H1 (cell line): ENCODE measurements around the gene ABTB1. TPM values are rescaled to one million over a fixed set of nuclear protein-coding genes. Genes with fewer than 3 reads are reported as not detected.

Experiments
- CTCF ChIA-PET: fragments of 300-600 bp; sonication (Branson Sonifier 250); formaldehyde crosslinking; loops from one replicate; lab custom pipeline; 2021; ENCODE audit not compliant: partially characterized antibody; lab: Charles Lee
- POLR2A ChIA-PET: fragments of 300-600 bp; sonication (Branson Sonifier 250); formaldehyde crosslinking; loops from one replicate; lab custom pipeline; 2021; ENCODE audit warnings: inconsistent platforms; ENCODE audit not compliant: partially characterized antibody; lab: Charles Lee
- DNase-seq, 2 experiments: peaks; one replicate each; pipeline versions ENCODE4 v3.0.0 to v3.0.0-alpha.2; 2010 to 2022; ENCODE audit warnings: low spot score in 2 of 2, low read depth in 1 of 2, mixed read lengths in 1 of 2
- FAIRE-seq: peaks from 2 replicates; lab custom pipeline; 2011; peaks lifted over from hg19 to GRCh38; lab: Jason Lieb, UNC
- H2AFZ ChIP-seq: 2 replicates; pipeline ENCODE4 v1.8.1; 2012; ENCODE audit warnings: low read length, inconsistent platforms
- H2AK5ac ChIP-seq: 2 replicates; pipeline ENCODE4 v1.6.1; 2013; ENCODE audit warnings: low read depth, low read length
- H2BK120ac ChIP-seq: replicated peaks from 2 replicates; pipeline ENCODE3; 2013; ENCODE audit warnings: low read depth, low read length, inconsistent platforms
- H2BK12ac ChIP-seq: 2 replicates; pipeline ENCODE4 v1.6.1; 2013; ENCODE audit warnings: low read depth, low read length
- H2BK15ac ChIP-seq: 2 replicates; pipeline ENCODE4 v1.6.1; 2013; ENCODE audit warnings: low read length
- H2BK20ac ChIP-seq: 2 replicates; pipeline ENCODE4 v1.6.1; 2013; ENCODE audit warnings: low read length
- H2BK5ac ChIP-seq: 2 replicates; pipeline ENCODE4 v1.6.1; 2013; ENCODE audit warnings: low read depth, low read length
- H3K14ac ChIP-seq: 2 replicates; pipeline ENCODE4 v1.6.1; 2013; ENCODE audit warnings: inconsistent platforms; ENCODE audit not compliant: insufficient read length
- H3K18ac ChIP-seq: 2 replicates; pipeline ENCODE4 v1.6.1; 2013; ENCODE audit warnings: low read length; ENCODE audit errors: extremely low read depth
- H3K23ac ChIP-seq: 2 replicates; pipeline ENCODE4 v1.6.1; 2013; ENCODE audit warnings: inconsistent platforms; ENCODE audit not compliant: insufficient read length
- H3K23me2 ChIP-seq: 2 replicates; pipeline ENCODE4 v1.6.1; 2013; ENCODE audit warnings: low read depth, low read length
- H3K27ac ChIP-seq: 2 replicates; pipeline ENCODE4 v1.6.1; 2011; ENCODE audit warnings: low read depth, low read length, inconsistent platforms
- H3K27me3 ChIP-seq, 4 experiments: replicated peaks in 1 of 4; 1 replicate in 1 of 4; 2 replicates in 3 of 4; pipeline versions ENCODE4 v1.6.1 to v1.8.1; 2011 to 2013; ENCODE audit warnings: low read length in 3 of 4, mild to moderate bottlenecking in 3 of 4, inconsistent platforms in 2 of 4, mixed read lengths in 2 of 4, moderate library complexity in 1 of 4; ENCODE audit not compliant: control insufficient read depth in 3 of 4, insufficient read depth in 3 of 4; ENCODE audit errors: extremely low read depth in 1 of 4
- H3K36me3 ChIP-seq, 4 experiments: 2 replicates each; pipeline versions ENCODE4 v1.6.1 to v1.8.1; 2011 to 2013; ENCODE audit warnings: mild to moderate bottlenecking in 4 of 4, low read length in 3 of 4, moderate library complexity in 2 of 4, control low read depth in 1 of 4, inconsistent platforms in 1 of 4; ENCODE audit not compliant: insufficient read depth in 4 of 4, control insufficient read depth in 2 of 4
- H3K4ac ChIP-seq: replicated peaks from 2 replicates; pipeline ENCODE3; 2013; ENCODE audit warnings: low read length, low read depth, mixed read lengths, inconsistent platforms; ENCODE audit not compliant: insufficient read length
- H3K4me1 ChIP-seq, 4 experiments: replicated peaks in 1 of 4; 1 replicate in 1 of 4; 2 replicates in 3 of 4; pipeline versions ENCODE4 v1.6.1 to v1.8.1; 2011 to 2013; ENCODE audit warnings: low read length in 3 of 4, inconsistent platforms in 2 of 4, mixed read lengths in 1 of 4; ENCODE audit not compliant: insufficient read depth in 4 of 4, control insufficient read depth in 3 of 4
- H3K4me2 ChIP-seq, 2 experiments: 2 replicates each; pipeline versions ENCODE4 v1.6.1 to v1.8.1; 2011 to 2013; ENCODE audit warnings: low read depth in 2 of 2, low read length in 2 of 2, control low read depth in 1 of 2, inconsistent platforms in 1 of 2, mild to moderate bottlenecking in 1 of 2; ENCODE audit not compliant: insufficient read depth in 1 of 2
- H3K4me3 ChIP-seq, 4 experiments: fragments of 200-600, 300-600 bp in 1 of 4; sonication (generic), shearing (Covaris generic), sonication (Bioruptor Twin) in 1 of 4; 2 replicates each; pipeline versions ENCODE4 v1.5.1 to v1.8.1; 2011 to 2016; ENCODE audit warnings: low read length in 4 of 4, low read depth in 3 of 4, control low read depth in 2 of 4, inconsistent platforms in 2 of 4, mild to moderate bottlenecking in 2 of 4, mixed read lengths in 1 of 4, moderate library complexity in 1 of 4; ENCODE audit not compliant: insufficient read depth in 2 of 4; ENCODE audit errors: extremely low read depth in 1 of 4
- H3K56ac ChIP-seq: replicated peaks from 2 replicates; pipeline ENCODE3; 2013; ENCODE audit warnings: low read depth, mild to moderate bottlenecking, mixed read lengths, low read length, inconsistent platforms; ENCODE audit not compliant: insufficient read length
- H3K79me1 ChIP-seq: 2 replicates; pipeline ENCODE4 v1.6.1; 2013; ENCODE audit warnings: low read depth, low read length, control low read depth
- H3K79me2 ChIP-seq, 2 experiments: 2 replicates each; pipeline versions ENCODE4 v1.6.1 to v1.8.1; 2012 to 2013; ENCODE audit warnings: low read length in 2 of 2, mild to moderate bottlenecking in 2 of 2, inconsistent platforms in 1 of 2; ENCODE audit not compliant: insufficient read depth in 2 of 2, control insufficient read depth in 1 of 2
- H3K9ac ChIP-seq, 4 experiments: replicated peaks in 1 of 4; 1 replicate in 1 of 4; 2 replicates in 3 of 4; pipeline versions ENCODE4 v1.6.1 to v1.8.1; 2011 to 2013; ENCODE audit warnings: low read depth in 3 of 4, low read length in 3 of 4, control low read depth in 2 of 4, mild to moderate bottlenecking in 2 of 4, moderate library complexity in 2 of 4, inconsistent platforms in 1 of 4; ENCODE audit errors: extremely low read depth in 1 of 4
- H3K9me3 ChIP-seq, 2 experiments: 2 replicates each; pipeline versions ENCODE4 v1.6.1 to v1.8.1; 2012 to 2013; ENCODE audit warnings: mild to moderate bottlenecking in 2 of 2, moderate library complexity in 2 of 2, control low read depth in 1 of 2, inconsistent platforms in 1 of 2, low read depth in 1 of 2, low read length in 1 of 2, mixed read lengths in 1 of 2; ENCODE audit not compliant: insufficient read depth in 2 of 2
- H4K20me1 ChIP-seq, 2 experiments: replicated peaks in 1 of 2; 2 replicates each; pipeline versions ENCODE3 to v1.8.1; 2011 to 2013; ENCODE audit warnings: inconsistent platforms in 2 of 2, low read length in 2 of 2, mild to moderate bottlenecking in 1 of 2; ENCODE audit not compliant: insufficient read depth in 2 of 2, control insufficient read depth in 1 of 2
- H4K5ac ChIP-seq: 2 replicates; pipeline ENCODE4 v1.6.1; 2013; ENCODE audit warnings: low read length, low read depth, mixed read lengths, inconsistent platforms; ENCODE audit not compliant: insufficient read length
- H4K8ac ChIP-seq: 2 replicates; pipeline ENCODE4 v1.8.0; 2013; ENCODE audit warnings: mild to moderate bottlenecking, moderate library complexity, low read length, inconsistent platforms; ENCODE audit not compliant: insufficient read depth; ENCODE audit errors: extremely low read depth
- H4K91ac ChIP-seq: replicated peaks from 2 replicates; pipeline ENCODE3; 2013; ENCODE audit warnings: low read length, mixed read lengths, inconsistent platforms; ENCODE audit not compliant: insufficient read length
- ATF2 ChIP-seq: IDR thresholded peaks from 2 replicates; pipeline ENCODE4 v1.6.1; 2012; ENCODE audit warnings: low read length, inconsistent platforms
- CTCF ChIP-seq, 3 experiments: IDR thresholded peaks; 1 replicate in 2 of 3; 2 replicates in 1 of 3; pipeline versions ENCODE4 v1.5.1 to v1.6.1; 2011; ENCODE audit warnings: low read length in 3 of 3, mild to moderate bottlenecking in 3 of 3, inconsistent platforms in 2 of 3, low read depth in 1 of 3, moderate library complexity in 1 of 3; ENCODE audit not compliant: insufficient read depth in 1 of 3; ENCODE audit errors: control extremely low read depth in 1 of 3
- JUND ChIP-seq: IDR thresholded peaks from 2 replicates; pipeline ENCODE4 v1.6.1; 2011; ENCODE audit warnings: mild to moderate bottlenecking, improper control_type of control experiment, low read length
- RBBP5 ChIP-seq: IDR thresholded peaks from 2 replicates; pipeline ENCODE4 v1.7.1; 2012; ENCODE audit warnings: low read depth, mild to moderate bottlenecking, inconsistent platforms, low read length, moderate library complexity, borderline replicate concordance
- SIRT6 ChIP-seq: IDR thresholded peaks from one replicate; pipeline ENCODE4 v1.7.1; 2012; ENCODE audit warnings: low read length, inconsistent platforms
- SP2 ChIP-seq: IDR thresholded peaks from 2 replicates; pipeline ENCODE4 v1.6.1; 2012; ENCODE audit warnings: mild to moderate bottlenecking, low read length, inconsistent platforms
- SRF ChIP-seq: IDR thresholded peaks from 2 replicates; pipeline ENCODE4 v1.6.1; 2011; ENCODE audit warnings: mild to moderate bottlenecking, low read depth, low read length, moderate library complexity
- TCF12 ChIP-seq: IDR thresholded peaks from 2 replicates; pipeline ENCODE4 v1.6.1; 2011; ENCODE audit warnings: low read depth, mild to moderate bottlenecking, low read length
- TEAD4 ChIP-seq: IDR thresholded peaks from 2 replicates; pipeline ENCODE4 v1.6.1; 2012; ENCODE audit warnings: low read depth, low read length, inconsistent platforms, mixed read lengths
- WGBS, 2 experiments: shearing (Covaris generic) in 1 of 2; methylation state at CpG; one replicate each; pipeline versions ENCODE4 v1.1.6 to v1.1.7; 2013 to 2015; ENCODE audit warnings: low lambda C conversion rate in 2 of 2, mixed read lengths in 2 of 2, inconsistent platforms in 1 of 2, low coverage in 1 of 2, missing lambda C conversion rate in 1 of 2; ENCODE audit not compliant: insufficient replicate concordance in 2 of 2, insufficient coverage in 1 of 2, insufficient read length in 1 of 2; ENCODE audit errors: extremely low coverage in 1 of 2, missing lambda C conversion rate in 1 of 2; 5-methylcytosine and 5-hydroxymethylcytosine counted together
- polyA plus RNA-seq, 7 experiments: library from polyadenylated mRNA; depleted of rRNA in 3 of 7; stranded (reverse) in 5 of 7; unstranded in 2 of 7; fragments of >200 nt in 5 of 7; fragments of 200-250 nt in 2 of 7; gene quantifications; 1 replicate in 5 of 7; 2 replicates in 1 of 7; 4 replicates in 1 of 7; pipeline versions ENCODE4 v1.2.1 to v1.2.3, GENCODE V29; 2011 to 2013; ENCODE audit warnings: missing spikeins in 2 of 7, mixed read lengths in 2 of 7
- total RNA-seq: library from RNA; stranded (reverse); fragmentation: NEBNext Ultra II Directional; extraction: Animal tissue kit (Norgen Biotek cat#: 25700); gene quantifications from 2 replicates; pipeline ENCODE4 v1.2.1, GENCODE V29; 2021

The ABTB1 gene
- total and polyA plus RNA-seq, 2 of the 8 experiments (the other 6 are each of a cell fraction or from before 2014, with no cell fraction given) = 7.1 to 9.4 TPM

- 91% methylated on average over 8 of the region's 8 CpGs; no CpG with 5 or more reads in 1 of the 2 experiments for WGBS, 2 experiments
Observed at GRCh38 chr3:127656906-127657305, 15.8 kb upstream of the ABTB1 start.

More at GRCh38 chr3:127656906-127657305, 15.8 kb upstream of the ABTB1 start:
- H4K91ac ChIP-seq = no peak overlapping the region
- no peak overlapping the region for H4K5ac ChIP-seq
- no peak overlapping the region for H4K8ac ChIP-seq
- H2BK15ac ChIP-seq = no peak overlapping the region
- CTCF ChIA-PET = interaction anchor here (0.7 to 1.9 kb wide), 2 partner anchors 14 to 39 kb away, joined by 3 to 7 read pairs; no protein-coding TSS in a partner anchor
- H4K20me1 ChIP-seq = no peaks in the 10 kb centered on the region
- H2BK20ac ChIP-seq = no peak overlapping the region
- no peak overlapping the region for H2BK12ac ChIP-seq
- no peaks in the 10 kb centered on the region for H3K9me3 ChIP-seq
- no peak overlapping the region for H3K9ac ChIP-seq
- H3K18ac ChIP-seq = no peak overlapping the region
- H3K79me1 ChIP-seq = peaks cover 2% of the 10 kb centered on the region; the same call in 1 of the 2 replicates
- no peaks in the 10 kb centered on the region for H3K27me3 ChIP-seq
- H3K4me2 ChIP-seq = no peak overlapping the region
- no peak overlapping the region for H2AK5ac ChIP-seq
- H3K4me1 ChIP-seq = no peaks in the 10 kb centered on the region
- no peak overlapping the region for H2BK5ac ChIP-seq
- no peak overlapping the region for H2BK120ac ChIP-seq
- H3K4ac ChIP-seq = no peak overlapping the region
- DNase-seq = no peak
- H2AFZ ChIP-seq = no peak overlapping the region
- peaks cover 0 to 2% (median under 1%) of the 10 kb centered on the region in 4 experiments; a peak in 2 of 8 replicates for H3K36me3 ChIP-seq
- H3K14ac ChIP-seq = no peak overlapping the region
- POLR2A ChIA-PET = no interaction called here
- H3K4me3 ChIP-seq = no peak overlapping the region
- no peak overlapping the region for H3K23ac ChIP-seq
- H3K56ac ChIP-seq = no peak overlapping the region
- TF ChIP-seq TEAD4 (no peak), ATF2 (no peak), TCF12 (no peak), JUND (no peak), SIRT6 (no peak), RBBP5 (no peak), SP2 (no peak), SRF (no peak), CTCF (IDR thresholded peaks at IDR 0.05; ENCODE audit: control extremely low read depth in 1 of 3, insufficient read depth in 1 of 3, low read depth in 1 of 3, low read length in 3 of 3) (no peak)
- TF ChIP-seq, all 59 proteins: peak for 0
- H3K23me2 ChIP-seq = no peaks in the 10 kb centered on the region
- FAIRE-seq = no peak
- no peaks in the 10 kb centered on the region for H3K79me2 ChIP-seq
- no peak overlapping the region for H3K27ac ChIP-seq
